Sigmoid colon (tissue), 7 donors: ENCODE data around the gene ACAD11. TPM values are rescaled to one million over a fixed set of nuclear protein-coding genes. Genes with fewer than 3 reads are reported as not detected.
"Not testable (repeated sequence)": the region's sequence is repeated elsewhere in the genome, so short reads cannot be mapped to it uniquely, and the experiment has no call there.

Source experiments
- DNase-seq: peaks from one replicate; pipeline ENCODE4 v3.0.0-alpha.2; 2019
- H3K27ac ChIP-seq, 4 donors: fragments of 200-600 bp; sonication (generic); one replicate each; pipeline ENCODE4 v1.5.1; 2016 to 2019; ENCODE audit warnings: mild to moderate bottlenecking in 1 of 4
- H3K27me3 ChIP-seq, 3 donors: fragments of 200-600 bp; sonication (generic); one replicate each; pipeline ENCODE4 v1.5.1; 2019; ENCODE audit warnings: mild to moderate bottlenecking in 1 of 3
- H3K36me3 ChIP-seq, 4 donors: fragments of 200-600 bp; sonication (generic); one replicate each; pipeline ENCODE4 v1.5.1; 2016 to 2019
- H3K4me1 ChIP-seq, 4 donors: fragments of 200-600 bp; sonication (generic); one replicate each; pipeline ENCODE4 v1.5.1; 2017 to 2019
- H3K4me3 ChIP-seq, 4 donors: fragments of 200-600 bp; sonication (generic); one replicate each; pipeline ENCODE4 v1.5.1; 2017 to 2019; ENCODE audit warnings: mild to moderate bottlenecking in 2 of 4, moderate library complexity in 1 of 4
- H3K9me3 ChIP-seq, 4 donors: fragments of 200-600 bp in 3 of 4; sonication (generic) in 3 of 4; one replicate each; pipeline versions ENCODE4 v1.5.1 to v1.6.1; 2013 to 2019
- EP300 ChIP-seq, 4 donors: sonication (generic); formaldehyde crosslinking; IDR thresholded peaks; one replicate each; pipeline ENCODE4 v1.6.1; 2017; ENCODE audit warnings: antibody characterized with exemption in 4 of 4
- POLR2A ChIP-seq, 2 donors: fragments of 450-650 bp; IDR thresholded peaks; one replicate each; pipeline ENCODE4 v1.6.1; 2016; ENCODE audit warnings: antibody characterized with exemption in 2 of 2, mild to moderate bottlenecking in 2 of 2, moderate library complexity in 2 of 2
- POLR2AphosphoS5 ChIP-seq, 4 donors: sonication (generic); formaldehyde crosslinking; IDR thresholded peaks; one replicate each; pipeline ENCODE4 v1.6.1; 2017; ENCODE audit warnings: antibody characterized with exemption in 4 of 4
- WGBS, 2 donors: extraction: QIAGEN DNeasy Blood & Tissue Kit; methylation state at CpG; one replicate each; pipeline ENCODE4 v1.1.7; 2013; 5-methylcytosine and 5-hydroxymethylcytosine counted together
- intact Hi-C: fragments of 100-400 bp; cut with DNase I; formaldehyde crosslinking; loops from one replicate; pipeline ENCODE4 v1.15.1; 2023
- polyA plus RNA-seq, 3 donors: library from polyadenylated mRNA; stranded (reverse); fragments of 200-250 nt; gene quantifications; one replicate each; pipeline ENCODE4 v1.2.3, GENCODE V29; 2013
- total RNA-seq, 4 donors: library from RNA; depleted of rRNA; stranded (reverse); fragments of >200 nt; gene quantifications; one replicate each; pipeline ENCODE4 v1.1.0, GENCODE V29; 2016
- TF ChIP-seq, protein P1 (sequence below), 4 experiments: fragments of 450-650 bp in 3 of 4; fragments of 200-600 bp in 1 of 4; IDR thresholded peaks; one replicate each; pipeline ENCODE4 v1.5.1; 2016 to 2019; ENCODE audit warnings: antibody characterized with exemption in 4 of 4, mild to moderate bottlenecking in 3 of 4, moderate library complexity in 2 of 4
- donor health status: healthy with polysubstance abuse.
- donor health status: Bipolar disorder and iron deficiency.
- donor health status: healthy.

The ACAD11 gene
- total and polyA plus RNA-seq, 7 donors = 2.4 to 71.7 (median 26.8) TPM

DNA sequence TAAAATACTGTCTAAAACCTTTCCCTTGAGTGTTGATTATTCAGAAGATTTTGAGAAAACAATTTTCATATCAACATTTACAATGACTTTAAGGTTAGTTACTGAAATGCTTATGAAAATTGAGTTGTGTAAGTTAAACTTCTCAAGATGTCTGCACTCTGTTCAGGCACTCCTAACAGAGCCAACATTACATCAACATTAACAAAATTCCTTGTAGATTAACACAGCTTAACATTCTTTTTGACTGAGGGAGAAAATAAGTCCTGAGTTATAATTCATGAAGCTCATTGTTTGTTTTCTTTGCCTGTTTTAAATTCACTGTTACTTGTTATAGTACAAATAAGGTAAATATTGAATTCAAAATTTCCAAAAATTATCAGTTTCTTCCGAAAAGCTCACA is 53.5 kb downstream of the ACAD11 start:
- TF ChIP-seq, protein P1, sequence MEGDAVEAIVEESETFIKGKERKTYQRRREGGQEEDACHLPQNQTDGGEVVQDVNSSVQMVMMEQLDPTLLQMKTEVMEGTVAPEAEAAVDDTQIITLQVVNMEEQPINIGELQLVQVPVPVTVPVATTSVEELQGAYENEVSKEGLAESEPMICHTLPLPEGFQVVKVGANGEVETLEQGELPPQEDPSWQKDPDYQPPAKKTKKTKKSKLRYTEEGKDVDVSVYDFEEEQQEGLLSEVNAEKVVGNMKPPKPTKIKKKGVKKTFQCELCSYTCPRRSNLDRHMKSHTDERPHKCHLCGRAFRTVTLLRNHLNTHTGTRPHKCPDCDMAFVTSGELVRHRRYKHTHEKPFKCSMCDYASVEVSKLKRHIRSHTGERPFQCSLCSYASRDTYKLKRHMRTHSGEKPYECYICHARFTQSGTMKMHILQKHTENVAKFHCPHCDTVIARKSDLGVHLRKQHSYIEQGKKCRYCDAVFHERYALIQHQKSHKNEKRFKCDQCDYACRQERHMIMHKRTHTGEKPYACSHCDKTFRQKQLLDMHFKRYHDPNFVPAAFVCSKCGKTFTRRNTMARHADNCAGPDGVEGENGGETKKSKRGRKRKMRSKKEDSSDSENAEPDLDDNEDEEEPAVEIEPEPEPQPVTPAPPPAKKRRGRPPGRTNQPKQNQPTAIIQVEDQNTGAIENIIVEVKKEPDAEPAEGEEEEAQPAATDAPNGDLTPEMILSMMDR (IDR thresholded peaks at IDR 0.05) = no peak
- TF ChIP-seq EP300 (IDR thresholded peaks at IDR 0.05) (no peak), POLR2AphosphoS5 (IDR thresholded peaks at IDR 0.05) (no peak), POLR2A (IDR thresholded peaks at IDR 0.05) (no peak)
- Histone ChIP-seq H3K9me3 (peaks cover 0 to 6% (median 0%) of the 10 kb centered on the region in 4 donors), H3K4me3 (no peak overlapping the region), H3K27ac (peak overlapping the region in 3 of 4 donors; percentile 25 to 63 (median 44)), H3K27me3 (no peaks in the 10 kb centered on the region), H3K4me1 (peaks cover 0 to 19% (median 7%) of the 10 kb centered on the region in 4 donors), H3K36me3 (peaks cover 0 to 17% (median 1%) of the 10 kb centered on the region in 4 donors)
- intact Hi-C loops = no loop called here
- no peak for DNase-seq
- 85 to 87% methylated on average over 1 of the region's 1 CpG for WGBS, 2 donors

DNA sequence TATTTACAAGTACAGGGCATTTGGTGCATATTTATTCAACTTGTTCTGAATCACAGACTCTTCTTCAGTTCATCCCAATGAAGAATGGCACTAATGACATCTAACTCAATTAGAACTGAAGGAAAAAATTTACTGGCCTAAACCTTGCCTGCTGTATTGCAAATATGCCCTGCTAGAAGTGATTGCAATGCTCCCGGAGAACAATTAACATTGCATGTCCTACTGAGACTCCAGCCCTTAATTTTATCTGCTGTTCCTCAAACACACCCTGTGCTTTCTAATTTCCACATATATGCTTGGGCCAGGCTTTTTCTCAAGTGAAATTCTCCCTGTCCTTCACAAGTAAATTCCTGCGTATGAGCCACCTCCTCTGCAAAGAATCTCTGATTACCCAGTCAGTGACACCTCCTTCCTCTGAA is 54.2 kb downstream of the ACAD11 start:
- WGBS, 2 donors = 89 to 91% methylated on average over 2 of the region's 2 CpGs
- TF ChIP-seq, protein P1 (IDR thresholded peaks at IDR 0.05) = no peak
- no peak for TF ChIP-seq POLR2A (IDR thresholded peaks at IDR 0.05)
- TF ChIP-seq POLR2AphosphoS5 (IDR thresholded peaks at IDR 0.05) = no peak
- no peak for TF ChIP-seq EP300 (IDR thresholded peaks at IDR 0.05)
- Histone ChIP-seq H3K36me3 (peaks cover 0 to 17% (median 1%) of the 10 kb centered on the region in 4 donors), H3K27me3 (no peaks in the 10 kb centered on the region), H3K27ac (peak overlapping the region in 2 of 4 donors; percentile 44 to 63), H3K9me3 (peaks cover 0 to 6% (median 0%) of the 10 kb centered on the region in 4 donors), H3K4me1 (peaks cover 0 to 19% (median 7%) of the 10 kb centered on the region in 4 donors), H3K4me3 (no peak overlapping the region)
- DNase-seq = no peak
- intact Hi-C loops = no loop called here

DNA sequence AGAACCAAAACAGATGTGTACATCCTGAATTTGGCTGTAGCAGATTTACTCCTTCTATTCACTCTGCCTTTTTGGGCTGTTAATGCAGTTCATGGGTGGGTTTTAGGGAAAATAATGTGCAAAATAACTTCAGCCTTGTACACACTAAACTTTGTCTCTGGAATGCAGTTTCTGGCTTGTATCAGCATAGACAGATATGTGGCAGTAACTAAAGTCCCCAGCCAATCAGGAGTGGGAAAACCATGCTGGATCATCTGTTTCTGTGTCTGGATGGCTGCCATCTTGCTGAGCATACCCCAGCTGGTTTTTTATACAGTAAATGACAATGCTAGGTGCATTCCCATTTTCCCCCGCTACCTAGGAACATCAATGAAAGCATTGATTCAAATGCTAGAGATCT is 59.0 kb downstream of the ACAD11 start:
- DNase-seq, intact Hi-C loops, H3K27me3 ChIP-seq, H3K27ac ChIP-seq, H3K4me3 ChIP-seq, H3K9me3 ChIP-seq, H3K4me1 ChIP-seq: not testable (repeated sequence)
- WGBS, 2 donors = no CpG with 5 or more reads among the region's 1 CpG
- H3K36me3 ChIP-seq = peaks cover 0 to 17% (median 1%) of the 10 kb centered on the region in 4 donors

DNA sequence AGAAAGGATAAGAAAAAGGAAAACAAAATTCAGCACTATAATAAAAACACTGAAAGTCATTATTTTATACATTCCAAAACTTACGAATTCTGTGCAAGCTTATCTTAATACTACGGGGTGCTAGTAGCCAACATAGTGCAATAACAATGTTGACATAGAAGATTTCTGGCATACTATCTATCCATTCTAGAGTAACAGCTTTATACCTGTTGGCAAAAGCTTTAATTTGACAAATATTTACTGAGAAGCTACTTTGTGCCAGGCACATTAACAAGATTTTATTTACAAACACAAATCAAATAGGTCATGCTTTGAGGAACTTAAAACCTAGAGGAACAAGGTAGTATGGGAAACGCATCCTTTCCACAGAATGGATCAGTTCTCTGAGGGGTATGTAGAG is 61.4 kb downstream of the ACAD11 start:
- intact Hi-C loops = no loop called here
- Histone ChIP-seq H3K9me3 (no peaks in the 10 kb centered on the region), H3K4me1 (peaks cover 0 to 15% (median 0%) of the 10 kb centered on the region in 4 donors), H3K4me3 (peak overlapping the region in 1 of 4 donors; percentile 29), H3K27ac (peak overlapping the region in 1 of 4 donors; percentile 51), H3K36me3 (peaks cover 0 to 7% (median 0%) of the 10 kb centered on the region in 4 donors), H3K27me3 (no peaks in the 10 kb centered on the region)
- WGBS, 2 donors = 43 to 74% methylated on average over 3 of the region's 3 CpGs
- DNase-seq = no peak
- no peak for TF ChIP-seq EP300 (IDR thresholded peaks at IDR 0.05)
- TF ChIP-seq, protein P1 (IDR thresholded peaks at IDR 0.05) = no peak
- TF ChIP-seq POLR2A (IDR thresholded peaks at IDR 0.05) = no peak
- TF ChIP-seq POLR2AphosphoS5 (IDR thresholded peaks at IDR 0.05) = no peak

DNA sequence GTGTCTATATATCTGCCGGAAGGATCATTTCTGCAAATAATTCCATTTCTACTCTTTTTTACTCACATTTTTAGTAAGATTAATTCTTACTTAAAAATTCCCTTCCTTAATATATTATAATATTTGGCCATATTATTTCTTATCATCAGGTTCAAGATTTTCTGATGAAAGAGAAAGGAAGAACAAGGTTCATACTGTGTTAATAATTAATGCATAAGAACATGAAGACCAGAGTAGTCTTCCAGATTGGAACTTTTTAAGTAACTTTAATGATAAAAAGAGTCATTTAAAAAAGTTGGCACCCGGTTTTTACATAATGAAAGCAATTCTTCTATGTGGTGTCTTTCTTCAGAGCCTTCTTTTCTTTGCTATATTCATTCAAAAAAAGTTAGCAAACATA is 61.9 kb downstream of the ACAD11 start:
- H3K9me3 ChIP-seq = no peaks in the 10 kb centered on the region
- peaks cover 0 to 15% (median 0%) of the 10 kb centered on the region in 4 donors for H3K4me1 ChIP-seq
- no peak for DNase-seq
- peak overlapping the region in 2 of 4 donors; percentile 39 to 51 for H3K27ac ChIP-seq
- intact Hi-C loops = no loop called here
- peaks cover 0 to 2% (median 0%) of the 10 kb centered on the region in 4 donors for H3K36me3 ChIP-seq
- WGBS, 2 donors = 39 to 79% methylated on average over 2 of the region's 2 CpGs
- H3K4me3 ChIP-seq = peak overlapping the region in 2 of 4 donors; percentile 18 to 29
- TF ChIP-seq, protein P1 (IDR thresholded peaks at IDR 0.05) = no peak
- TF ChIP-seq POLR2AphosphoS5 (IDR thresholded peaks at IDR 0.05) = no peak
- no peak for TF ChIP-seq POLR2A (IDR thresholded peaks at IDR 0.05)
- TF ChIP-seq EP300 (IDR thresholded peaks at IDR 0.05) = no peak
- H3K27me3 ChIP-seq = no peaks in the 10 kb centered on the region
